CD4-positive, CD25-positive, alpha-beta regulatory T cell (primary cell): ENCODE results near the gene KRTAP5-9. TPM values are rescaled to one million over a fixed set of nuclear protein-coding genes. Genes with fewer than 3 reads are reported as not detected.
"Not testable (repeated sequence)": the region's sequence is repeated elsewhere in the genome, so short reads cannot be mapped to it uniquely, and the experiment has no call there.

Source experiments
- ATAC-seq, 2 donors: fragments of 150-1000 bp; cut with Tn5 transposase; one replicate each; pipeline ENCODE4 v1.10.0; 2021; ENCODE audit warnings: low read depth in 2 of 2, moderate number of reproducible peaks in 2 of 2, moderate library complexity in 1 of 2
- DNase-seq, 3 donors: peaks; one replicate each; pipeline versions ENCODE4 v3.0.0 to v3.0.0-alpha.2; 2012 to 2022; ENCODE audit warnings: mixed read lengths in 1 of 3
- H3K27ac ChIP-seq: one replicate; pipeline ENCODE4 v1.7.0; 2013; ENCODE audit warnings: mild to moderate bottlenecking, low read length; ENCODE audit not compliant: insufficient read depth, poor library complexity, severe bottlenecking
- H3K27me3 ChIP-seq: one replicate; pipeline ENCODE4 v1.7.0; 2013; ENCODE audit warnings: low read length; ENCODE audit not compliant: control insufficient read depth, insufficient read depth
- H3K36me3 ChIP-seq: one replicate; pipeline ENCODE4 v1.7.0; 2013; ENCODE audit warnings: mild to moderate bottlenecking, low read length, moderate library complexity; ENCODE audit not compliant: control insufficient read depth, insufficient read depth
- H3K4me1 ChIP-seq: 2 replicates; pipeline ENCODE4 v1.7.0; 2013; ENCODE audit warnings: mild to moderate bottlenecking, low read length; ENCODE audit not compliant: insufficient read depth, control insufficient read depth, poor library complexity, severe bottlenecking
- H3K4me3 ChIP-seq: one replicate; pipeline ENCODE4 v1.7.0; 2013; ENCODE audit warnings: low read depth, mild to moderate bottlenecking, low read length, moderate library complexity
- H3K9me3 ChIP-seq, 2 experiments: 1 replicate in 1 of 2; 2 replicates in 1 of 2; pipeline ENCODE4 v1.7.0; 2013; ENCODE audit warnings: low read length in 2 of 2, mild to moderate bottlenecking in 1 of 2, moderate library complexity in 1 of 2; ENCODE audit not compliant: control insufficient read depth in 2 of 2
- H3K27ac Mint-ChIP-seq, 3 donors: one replicate each; pipeline ENCODE4 v1.8.0; 2020 to 2022; ENCODE audit warnings: mild to moderate bottlenecking in 3 of 3, mixed read lengths in 3 of 3, moderate library complexity in 2 of 3
- H3K27me3 Mint-ChIP-seq: one replicate; pipeline ENCODE4 v1.8.0; 2022; ENCODE audit warnings: mild to moderate bottlenecking, mixed read lengths
- H3K36me3 Mint-ChIP-seq: one replicate; pipeline ENCODE4 v1.8.0; 2020; ENCODE audit warnings: mixed read lengths
- H3K4me1 Mint-ChIP-seq, 4 donors: one replicate each; pipeline ENCODE4 v1.8.0; 2020 to 2022; ENCODE audit warnings: mixed read lengths in 4 of 4, mild to moderate bottlenecking in 1 of 4
- H3K4me3 Mint-ChIP-seq, 4 donors: one replicate each; pipeline ENCODE4 v1.8.0; 2020 to 2022; ENCODE audit warnings: mild to moderate bottlenecking in 4 of 4, mixed read lengths in 4 of 4, moderate library complexity in 3 of 4
- H3K9me3 Mint-ChIP-seq, 7 donors: one replicate each; pipeline ENCODE4 v1.8.0; 2020 to 2022; ENCODE audit warnings: mixed read lengths in 7 of 7, mild to moderate bottlenecking in 3 of 7, moderate library complexity in 2 of 7
- polyA plus RNA-seq, 4 donors: library from polyadenylated mRNA; unstranded; fragments of 300-500 nt; fragmentation: Illumina TruSeq; gene quantifications; one replicate each; pipeline ENCODE4 v1.2.3, GENCODE V29; 2021
- total RNA-seq: library from RNA; stranded (reverse); gene quantifications from one replicate; pipeline ENCODE4 v1.2.3, GENCODE V29; 2022

The KRTAP5-9 gene
- total and polyA plus RNA-seq, 5 donors from 2014 or later: 0.35 TPM; not detected in 4

DNA sequence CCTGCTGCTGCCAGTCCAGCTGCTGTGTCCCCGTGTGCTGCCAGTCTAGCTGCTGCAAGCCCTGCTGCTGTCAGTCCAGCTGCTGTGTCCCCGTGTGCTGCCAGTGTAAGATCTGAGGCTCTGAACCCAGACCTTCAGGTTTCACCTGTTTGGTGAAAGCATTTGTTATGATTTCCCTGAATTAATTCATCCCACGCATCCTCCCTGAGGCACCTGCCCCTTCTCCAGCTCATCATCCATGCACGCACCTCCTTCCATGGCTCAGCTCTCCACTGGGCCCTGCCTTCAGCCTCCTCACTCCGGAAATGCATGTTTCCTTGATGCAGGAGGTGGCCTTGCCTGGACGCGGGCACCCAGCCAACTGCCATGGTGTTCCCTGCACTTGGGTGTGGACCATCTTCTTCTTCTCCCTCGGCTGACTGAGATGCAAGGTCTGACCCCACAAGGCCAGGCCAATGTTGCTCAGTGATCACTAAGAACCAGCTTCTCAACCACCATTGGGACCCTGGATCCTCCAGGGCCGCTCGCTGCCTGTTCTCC is 17.9 kb downstream of the KRTAP5-9 start:
- Histone ChIP-seq H3K9me3 (no peaks in the 10 kb centered on the region), H3K27me3 (peaks cover 13% of the 10 kb centered on the region), H3K4me3 (no peak overlapping the region), H3K36me3 (no peaks in the 10 kb centered on the region), H3K4me1 (no peaks in the 10 kb centered on the region), H3K27ac (no peak overlapping the region)
- H3K27ac Mint-ChIP-seq: no peak overlapping the region
- peaks cover 28% of the 10 kb centered on the region for H3K27me3 Mint-ChIP-seq
- H3K9me3 Mint-ChIP-seq: peaks cover 0 to 3% (median 0%) of the 10 kb centered on the region in 7 donors
- DNase-seq (no peak), ATAC-seq (no peak)
- no peaks in the 10 kb centered on the region for H3K36me3 Mint-ChIP-seq
- H3K4me1 Mint-ChIP-seq: peaks cover 0 to 3% (median 0%) of the 10 kb centered on the region in 4 donors
- no peak overlapping the region for H3K4me3 Mint-ChIP-seq

DNA sequence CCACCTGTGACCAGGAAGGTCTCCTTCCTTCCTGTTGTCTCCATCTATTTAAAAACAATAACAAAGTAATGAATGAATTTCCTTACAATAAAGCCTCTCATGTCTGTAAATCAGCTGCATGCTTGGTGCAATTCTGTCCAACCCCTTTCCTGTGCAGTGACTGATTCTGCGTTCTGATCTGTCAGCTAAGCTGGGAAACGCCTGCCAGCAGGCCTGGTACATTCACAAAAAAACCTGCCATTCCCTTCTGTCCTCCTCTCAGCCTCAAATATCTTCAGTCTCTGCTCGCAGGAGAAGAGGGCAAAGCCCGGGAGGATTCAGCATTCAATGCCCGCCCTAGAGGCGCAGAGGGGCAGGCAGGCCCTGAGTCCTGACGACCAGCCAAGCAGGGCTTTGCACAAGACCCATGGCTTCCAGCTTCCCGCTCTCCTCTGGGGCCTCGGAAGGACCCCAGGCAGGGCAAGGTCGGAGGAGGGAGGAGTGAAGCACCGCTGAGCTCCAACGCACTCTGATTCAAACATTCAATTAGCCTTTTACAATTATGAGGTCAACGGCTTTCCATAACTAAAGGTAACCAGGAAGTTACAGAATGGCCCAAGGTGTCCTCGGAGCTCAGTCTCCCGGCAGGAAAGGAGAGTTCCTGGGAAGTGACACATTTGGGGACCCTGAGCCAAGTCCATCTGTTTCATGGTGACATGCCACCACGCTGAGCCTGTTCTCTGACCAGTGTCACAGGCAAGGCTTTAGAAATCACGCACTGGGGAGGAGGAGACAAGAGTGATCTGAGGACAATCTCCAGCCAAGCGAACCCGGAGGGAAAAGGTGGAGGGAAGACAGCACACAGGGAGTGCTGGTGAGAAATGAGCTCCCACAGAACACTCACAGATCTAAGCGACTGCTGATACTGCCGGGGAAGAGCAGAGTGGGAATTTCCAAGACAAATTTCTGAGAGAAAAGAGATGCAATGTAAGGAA is 18.7 kb downstream of the KRTAP5-9 start:
- not testable (repeated sequence) for H3K27me3 ChIP-seq, H3K9me3 ChIP-seq, H3K36me3 ChIP-seq, DNase-seq, H3K4me1 ChIP-seq, H3K4me3 Mint-ChIP-seq, H3K9me3 Mint-ChIP-seq, H3K4me3 ChIP-seq, H3K27ac ChIP-seq, ATAC-seq, H3K27ac Mint-ChIP-seq, H3K36me3 Mint-ChIP-seq, H3K4me1 Mint-ChIP-seq
- peaks cover 23% of the 10 kb centered on the region for H3K27me3 Mint-ChIP-seq

DNA sequence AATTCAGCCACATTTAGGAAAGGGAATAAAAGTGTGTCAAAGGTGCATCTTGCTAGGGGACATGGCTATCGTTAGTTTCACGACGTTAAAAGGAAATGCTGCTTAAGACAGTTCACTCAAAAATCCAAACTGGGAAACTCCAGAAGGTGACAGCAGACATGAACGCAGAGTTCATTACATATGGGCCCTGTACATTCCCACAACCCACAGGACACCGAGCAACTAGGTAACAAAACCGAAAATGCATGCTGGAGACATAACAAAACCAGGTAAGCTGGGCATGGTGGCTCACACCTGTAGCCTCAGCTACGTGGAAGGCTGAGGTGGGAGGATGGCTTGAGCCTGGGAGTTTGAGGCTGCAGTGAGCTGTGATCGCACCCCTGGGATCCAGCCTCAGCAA is 19.4 kb downstream of the KRTAP5-9 start:
- H3K9me3 ChIP-seq, DNase-seq, H3K36me3 Mint-ChIP-seq, H3K4me1 Mint-ChIP-seq, H3K36me3 ChIP-seq, H3K9me3 Mint-ChIP-seq, H3K27me3 ChIP-seq, H3K27ac ChIP-seq, H3K4me1 ChIP-seq, H3K27ac Mint-ChIP-seq, ATAC-seq, H3K4me3 ChIP-seq, H3K4me3 Mint-ChIP-seq: not testable (repeated sequence)
- peaks cover 23% of the 10 kb centered on the region for H3K27me3 Mint-ChIP-seq

DNA sequence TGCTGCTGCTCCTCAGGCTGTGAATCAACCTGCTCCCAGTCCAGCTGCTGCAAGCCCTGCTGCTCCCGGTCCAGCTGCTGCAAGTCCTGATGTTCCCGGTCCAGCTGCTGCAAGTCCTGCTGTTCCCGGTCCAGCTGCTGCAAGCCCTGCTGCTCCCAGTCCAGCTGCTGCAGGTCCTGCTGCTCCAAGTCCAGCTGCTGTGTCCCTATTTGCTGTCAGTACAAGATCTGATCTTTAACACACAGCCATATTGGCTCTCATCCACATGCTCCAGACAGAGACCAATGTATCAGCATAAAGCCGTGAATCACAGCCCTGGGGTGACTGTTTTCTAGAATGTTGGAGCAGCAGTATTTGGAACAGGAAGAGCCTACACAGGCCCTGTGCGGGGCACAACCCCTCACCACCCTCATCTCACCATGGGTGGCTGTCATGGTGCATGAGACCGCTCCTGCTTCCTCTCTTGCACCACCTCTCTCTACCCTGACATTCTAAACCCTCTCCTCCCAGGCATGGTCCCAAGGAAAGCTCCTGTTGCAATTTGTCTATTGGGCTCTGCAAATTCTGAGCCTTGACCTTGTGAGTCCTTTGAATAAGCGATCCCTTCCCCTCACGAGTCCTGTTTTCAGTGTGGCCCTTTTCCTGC is 20.6 kb downstream of the KRTAP5-9 start:
- no peak overlapping the region for H3K27ac Mint-ChIP-seq
- no peaks in the 10 kb centered on the region for H3K9me3 ChIP-seq

DNA sequence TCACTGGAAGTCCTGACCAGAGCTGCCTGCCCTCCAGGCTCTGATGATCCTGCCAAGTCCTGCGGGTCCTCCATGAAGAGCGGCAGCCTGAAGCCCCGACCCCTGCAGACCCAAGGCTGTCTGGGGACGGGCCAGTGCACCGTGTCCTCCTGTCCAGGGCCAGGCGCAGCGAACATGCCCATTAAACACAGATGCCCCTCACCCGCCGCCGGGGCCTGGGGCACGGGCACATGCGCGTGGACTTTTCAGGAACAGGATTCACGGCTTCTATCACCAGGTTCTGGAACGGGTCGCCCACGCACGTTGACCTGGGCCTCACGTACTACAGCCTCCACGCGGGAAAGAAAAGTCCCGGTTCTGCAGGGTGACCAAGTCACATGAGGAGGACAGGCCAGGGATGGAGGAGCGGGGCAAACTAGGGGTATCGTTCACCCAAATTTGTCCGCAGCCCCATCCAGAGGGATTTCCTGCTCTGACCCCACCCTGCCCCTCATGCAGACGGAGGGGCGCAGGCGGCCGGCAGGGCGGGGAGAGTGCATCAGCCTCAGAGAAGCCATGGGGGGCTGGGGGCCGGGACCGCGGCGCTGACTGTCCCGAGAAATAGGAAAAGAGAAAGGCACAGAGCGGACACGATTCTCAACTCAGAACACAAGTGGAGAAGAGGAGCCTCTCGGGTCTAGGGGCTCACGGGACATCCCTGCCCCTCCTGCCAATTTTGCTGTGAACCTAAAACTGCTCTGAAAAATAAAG is 23.1 kb downstream of the KRTAP5-9 start:
- not testable (repeated sequence) for DNase-seq, H3K36me3 ChIP-seq, H3K27me3 ChIP-seq, H3K36me3 Mint-ChIP-seq, H3K27ac ChIP-seq, H3K27me3 Mint-ChIP-seq, H3K4me3 Mint-ChIP-seq, H3K27ac Mint-ChIP-seq, H3K4me3 ChIP-seq, H3K4me1 ChIP-seq, H3K9me3 Mint-ChIP-seq, H3K9me3 ChIP-seq, H3K4me1 Mint-ChIP-seq, ATAC-seq

More for the DNA sequence above, 20.6 kb downstream of the KRTAP5-9 start:
- Mint-ChIP-seq H3K4me1 (no peaks in the 10 kb centered on the region), H3K27me3 (peaks cover 17% of the 10 kb centered on the region), H3K9me3 (peaks cover 0 to 3% (median 0%) of the 10 kb centered on the region in 7 donors), H3K4me3 (no peak overlapping the region), H3K36me3 (no peaks in the 10 kb centered on the region)
- Histone ChIP-seq H3K27me3 (peaks cover under 1% of the 10 kb centered on the region), H3K36me3 (no peaks in the 10 kb centered on the region), H3K4me1 (no peaks in the 10 kb centered on the region), H3K27ac (no peak overlapping the region), H3K4me3 (no peak overlapping the region)
- DNase-seq: no peak
- ATAC-seq: no peak

DNA sequence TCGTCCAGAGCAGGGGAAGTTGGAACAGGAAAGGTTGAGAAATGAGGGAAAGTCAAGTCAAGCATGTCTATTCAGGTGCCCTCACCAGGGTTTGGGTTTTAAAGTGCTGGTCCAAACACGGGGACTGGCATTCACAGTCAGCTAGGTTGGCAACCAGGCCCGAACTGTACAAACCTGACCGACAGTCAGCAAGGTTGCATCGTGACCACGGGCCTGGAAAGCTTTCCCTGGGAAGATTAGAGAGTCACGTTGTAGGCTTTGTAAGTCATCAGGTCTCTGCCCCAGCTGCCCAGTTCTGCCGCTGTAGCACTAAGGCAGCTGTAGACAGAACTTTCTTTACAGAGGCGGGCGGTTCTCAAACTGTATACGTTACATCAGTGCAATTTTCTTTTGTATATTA is 24.6 kb downstream of the KRTAP5-9 start:
- Mint-ChIP-seq H3K9me3 (peaks cover 0 to 3% (median 0%) of the 10 kb centered on the region in 7 donors), H3K27ac (no peak overlapping the region), H3K36me3 (no peaks in the 10 kb centered on the region), H3K4me3 (no peak overlapping the region), H3K4me1 (no peaks in the 10 kb centered on the region), H3K27me3 (peaks cover 4% of the 10 kb centered on the region)
- Histone ChIP-seq H3K27me3 (no peaks in the 10 kb centered on the region), H3K9me3 (no peaks in the 10 kb centered on the region), H3K4me1 (no peaks in the 10 kb centered on the region), H3K27ac (no peak overlapping the region), H3K4me3 (no peak overlapping the region), H3K36me3 (no peaks in the 10 kb centered on the region)
- ATAC-seq (no peak), DNase-seq (no peak)

DNA sequence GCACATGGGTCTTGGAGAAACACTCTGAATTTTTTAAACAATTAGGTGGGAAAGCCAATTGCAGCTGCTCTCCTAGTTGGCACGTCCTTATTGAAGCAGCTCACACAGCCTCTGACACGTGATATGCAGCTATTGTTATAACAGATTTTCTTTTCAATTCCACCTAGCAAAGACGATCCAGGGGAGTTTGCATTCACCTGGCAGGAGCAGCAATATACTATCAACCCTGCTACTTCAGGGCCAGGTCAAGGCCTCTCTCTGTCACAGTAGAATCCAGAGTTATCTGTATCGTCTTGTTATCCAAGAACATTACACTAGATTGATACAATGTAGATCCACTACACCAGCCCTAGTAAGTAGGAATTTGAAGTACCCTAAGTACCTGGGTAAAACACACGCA is 26.2 kb downstream of the KRTAP5-9 start:
- Mint-ChIP-seq H3K4me3 (no peak overlapping the region), H3K27ac (no peak overlapping the region), H3K9me3 (peaks cover 0 to 3% (median 0%) of the 10 kb centered on the region in 7 donors), H3K36me3 (no peaks in the 10 kb centered on the region), H3K27me3 (peaks cover 4% of the 10 kb centered on the region), H3K4me1 (no peaks in the 10 kb centered on the region)
- Histone ChIP-seq H3K27ac (no peak overlapping the region), H3K27me3 (no peaks in the 10 kb centered on the region), H3K9me3 (no peaks in the 10 kb centered on the region), H3K4me3 (no peak overlapping the region), H3K4me1 (no peaks in the 10 kb centered on the region), H3K36me3 (no peaks in the 10 kb centered on the region)
- DNase-seq: no peak
- no peak for ATAC-seq
